GM23248 (cell line): ENCODE data around the gene PASD1.

Source experiments
- EZH2 ChIP-seq: fragments of 200-600 bp; sonication (generic); IDR thresholded peaks from 2 replicates; pipeline ENCODE4 v1.6.1; 2018; ENCODE audit warnings: antibody characterized with exemption, mild to moderate bottlenecking; ENCODE audit not compliant: insufficient read depth, poor library complexity, severe bottlenecking
- EZH2phosphoT487 ChIP-seq: fragments of 200-600 bp; sonication (generic); IDR thresholded peaks from 2 replicates; pipeline ENCODE4 v1.6.1; 2018; ENCODE audit warnings: antibody characterized with exemption, moderate library complexity, mild to moderate bottlenecking, low read depth; ENCODE audit not compliant: insufficient read depth

GRCh38 chrX:151570561-151570960, 7.1 kb downstream of the PASD1 start:
- TF ChIP-seq EZH2phosphoT487 (no peak), EZH2 (no peak)
